ENCODE results near the gene C2CD3. TPM values are rescaled to one million over a fixed set of nuclear protein-coding genes. Genes with fewer than 3 reads are reported as not detected.

Gene C2CD3
- total RNA-seq, 1 experiment from 2014 or later, result 22.6 TPM

- DNase-seq (ENCODE audit: low read depth), result peak; percentile 90
Observed at GRCh38 chr11:74018331-74019005, 152.3 kb downstream of the C2CD3 start.

- DNase-seq (ENCODE audit: low read depth), result no peak
Observed at GRCh38 chr11:74017631-74018030, 153.2 kb downstream of the C2CD3 start.

GRCh38 chr11:74015919-74016684, 154.7 kb downstream of the C2CD3 start:
- no peak for DNase-seq (ENCODE audit: low read depth)

GRCh38 chr11:74014880-74015279, 155.9 kb downstream of the C2CD3 start:
- no peak for DNase-seq (ENCODE audit: low read depth)

- DNase-seq (ENCODE audit: low read depth), result no peak
Observed at GRCh38 chr11:74013141-74013540, 157.7 kb downstream of the C2CD3 start.

GRCh38 chr11:74012074-74012809, 158.6 kb downstream of the C2CD3 start:
- no peak for DNase-seq (ENCODE audit: low read depth)

- no peak for DNase-seq (ENCODE audit: low read depth)
Observed at GRCh38 chr11:74011360-74012073, 159.3 kb downstream of the C2CD3 start.

GRCh38 chr11:74010306-74011300, 160.2 kb downstream of the C2CD3 start:
- no peak for DNase-seq (ENCODE audit: low read depth)

GRCh38 chr11:74009675-74010305, 161.0 kb downstream of the C2CD3 start:
- DNase-seq (ENCODE audit: low read depth), result no peak

- no peak for DNase-seq (ENCODE audit: low read depth)
Observed at GRCh38 chr11:74009230-74009547, 161.6 kb downstream of the C2CD3 start.

GRCh38 chr11:74008373-74009229, 162.2 kb downstream of the C2CD3 start, which contains the start of gene UCP3:
Gene UCP3 (minus strand): TSS chr11:74009085. CDS start chr11:74007042, 2,043 bp downstream.
- no peak for DNase-seq (ENCODE audit: low read depth)

GRCh38 chr11:74007691-74008372, 163.0 kb downstream of the C2CD3 start:
- DNase-seq (ENCODE audit: low read depth), result no peak

GRCh38 chr11:74006743-74007304, 164.0 kb downstream of the C2CD3 start:
- DNase-seq (ENCODE audit: low read depth), result no peak

GRCh38 chr11:74005721-74006517, 164.9 kb downstream of the C2CD3 start:
- no peak for DNase-seq (ENCODE audit: low read depth)

GRCh38 chr11:74004759-74005615, 165.8 kb downstream of the C2CD3 start:
- no peak for DNase-seq (ENCODE audit: low read depth)

- no peak for DNase-seq (ENCODE audit: low read depth)
Observed at GRCh38 chr11:74004046-74004695, 166.6 kb downstream of the C2CD3 start.
